ENCODE measurements around the gene SLC7A6.

SLC7A6 gene

DNA sequence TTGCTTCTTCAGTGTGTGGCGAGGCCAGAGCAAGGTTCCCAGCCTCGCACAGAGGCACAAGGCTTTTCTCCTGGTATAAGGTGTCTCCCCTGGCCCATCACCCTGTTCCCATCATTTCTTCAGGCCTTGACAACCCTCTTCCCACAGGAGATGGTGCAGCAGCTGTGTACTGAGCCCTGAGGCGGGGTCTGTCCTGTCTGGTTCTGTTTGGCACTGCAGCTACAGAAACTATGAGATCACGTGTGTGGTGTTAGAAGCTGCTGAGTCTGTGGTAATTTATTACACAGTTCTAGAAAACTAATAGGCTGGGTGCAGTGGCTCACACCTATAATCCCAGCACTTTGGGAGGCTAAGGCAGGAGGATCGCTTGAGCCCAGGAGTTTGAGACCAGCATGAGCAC, 11.9 kb upstream of the SLC7A6 start:
- DNase-seq (ENCODE audit: extremely low spot score, insufficient read length, low read depth) (no peak), FAIRE-seq (no peak)

DNA sequence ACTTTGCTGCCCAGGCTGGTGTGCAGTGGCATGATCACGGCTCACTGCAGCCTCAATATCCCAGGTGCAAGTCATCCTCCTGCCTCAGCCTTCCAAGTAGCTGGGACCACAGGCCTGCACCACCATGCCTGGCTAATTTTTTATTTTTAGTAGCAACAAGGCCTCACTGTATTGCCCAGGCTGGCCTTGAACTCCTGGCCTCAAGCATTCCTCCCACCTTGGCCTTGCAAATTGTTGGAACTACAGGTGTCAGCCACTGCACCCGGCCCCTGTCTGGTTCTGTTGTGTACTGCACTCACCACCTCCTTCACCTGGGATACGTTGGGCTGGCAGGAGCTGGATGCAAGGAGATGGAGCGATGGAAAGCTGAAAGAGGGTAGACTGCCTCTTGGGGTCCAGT, 10.6 kb upstream of the SLC7A6 start:
- FAIRE-seq: no peak
- no peak for DNase-seq (ENCODE audit: extremely low spot score, insufficient read length, low read depth)

DNA sequence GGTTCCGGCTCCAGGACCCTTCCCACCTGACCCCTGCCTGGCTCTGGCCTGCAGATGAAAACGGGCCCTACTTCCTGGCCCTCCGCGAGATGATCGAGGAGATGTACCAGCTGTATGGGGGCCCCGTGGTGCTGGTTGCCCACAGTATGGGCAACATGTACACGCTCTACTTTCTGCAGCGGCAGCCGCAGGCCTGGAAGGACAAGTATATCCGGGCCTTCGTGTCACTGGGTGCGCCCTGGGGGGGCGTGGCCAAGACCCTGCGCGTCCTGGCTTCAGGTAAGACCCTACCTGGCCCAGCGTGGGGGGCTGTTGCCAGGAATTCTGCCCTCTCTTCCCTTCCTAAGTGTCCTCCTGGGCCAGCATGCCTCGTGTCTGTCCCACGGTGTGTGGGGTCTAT, 8.6 kb upstream of the SLC7A6 start:
- no peak for DNase-seq (ENCODE audit: extremely low spot score, insufficient read length, low read depth)
- no peak for FAIRE-seq

DNA sequence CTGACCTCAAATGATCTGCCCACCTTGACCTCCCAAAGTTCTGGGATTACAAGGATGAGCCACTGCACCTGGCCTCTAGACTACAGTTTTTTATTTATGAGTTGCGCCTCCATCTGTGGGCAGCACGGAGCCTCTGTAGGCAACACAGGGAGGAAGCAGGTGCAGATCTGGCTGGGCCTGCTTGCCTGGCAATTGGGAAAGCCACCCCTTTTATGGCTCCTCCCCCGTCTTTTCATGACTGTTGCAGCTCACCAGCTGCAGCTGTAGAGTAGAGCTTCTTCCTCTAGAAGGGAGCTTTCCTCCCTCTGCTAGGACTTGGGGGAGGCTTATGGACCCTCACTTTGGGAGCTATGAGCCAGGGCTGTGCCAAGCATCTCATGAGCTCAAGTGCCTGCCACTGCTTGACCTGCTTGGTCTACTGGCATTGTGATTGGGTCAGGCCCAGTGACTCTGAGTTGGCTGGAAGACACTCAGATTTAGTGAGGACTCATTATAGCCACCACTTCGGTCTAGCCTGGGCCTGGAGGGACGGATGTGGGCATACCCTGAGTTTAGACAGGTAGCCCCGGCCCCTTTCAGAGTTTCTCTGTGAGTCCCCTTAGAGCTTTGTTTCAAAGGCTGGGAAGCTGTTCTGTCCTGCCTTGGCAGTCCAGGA, 6.9 kb upstream of the SLC7A6 start:
- DNase-seq (ENCODE audit: extremely low spot score, insufficient read length, low read depth): no peak
- peak; percentile 29 for FAIRE-seq

DNA sequence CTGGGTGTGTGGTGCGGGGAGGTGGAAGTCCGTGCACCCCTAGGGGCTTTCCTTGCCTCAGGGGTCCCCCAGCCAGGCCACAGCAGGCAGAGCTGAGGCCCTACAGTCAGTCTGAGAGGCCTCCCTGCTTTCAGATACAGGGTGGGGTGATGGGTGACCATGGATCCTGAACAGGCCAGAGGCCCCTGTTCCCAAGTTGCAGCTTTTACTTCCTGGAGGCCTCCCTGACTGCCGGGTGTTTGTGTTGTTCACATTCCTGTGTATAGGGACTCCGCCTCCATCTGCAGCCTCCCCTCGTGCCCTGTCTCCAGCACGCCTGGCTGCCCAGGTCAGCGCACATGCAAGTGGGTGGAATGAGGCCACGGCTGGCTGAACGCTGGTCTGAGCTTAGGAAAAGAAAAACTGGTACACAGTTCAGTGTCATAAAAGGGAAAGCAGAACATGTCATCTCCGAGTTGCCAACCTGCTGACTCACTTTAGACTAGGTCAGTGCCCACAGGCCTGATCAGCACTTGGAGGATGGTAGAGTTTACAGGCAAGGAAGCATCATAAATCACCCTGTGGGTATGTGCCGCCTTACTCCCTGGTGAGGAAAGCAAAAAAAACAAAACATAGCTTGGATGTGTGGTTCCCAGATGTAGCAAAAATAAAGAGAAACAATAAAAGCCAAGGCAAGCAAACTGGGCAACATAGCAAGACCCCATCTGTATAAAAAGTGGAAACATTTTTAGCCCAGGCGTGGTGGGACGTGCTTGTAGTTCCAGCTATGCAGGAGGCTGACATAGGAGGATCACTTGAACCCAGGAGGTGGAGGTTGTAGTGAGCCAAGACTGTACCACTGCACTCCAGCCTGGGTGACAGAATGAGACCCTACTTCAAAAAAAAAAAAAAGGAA, 6.2 kb upstream of the SLC7A6 start:
- FAIRE-seq: peak; percentile 29

DNA sequence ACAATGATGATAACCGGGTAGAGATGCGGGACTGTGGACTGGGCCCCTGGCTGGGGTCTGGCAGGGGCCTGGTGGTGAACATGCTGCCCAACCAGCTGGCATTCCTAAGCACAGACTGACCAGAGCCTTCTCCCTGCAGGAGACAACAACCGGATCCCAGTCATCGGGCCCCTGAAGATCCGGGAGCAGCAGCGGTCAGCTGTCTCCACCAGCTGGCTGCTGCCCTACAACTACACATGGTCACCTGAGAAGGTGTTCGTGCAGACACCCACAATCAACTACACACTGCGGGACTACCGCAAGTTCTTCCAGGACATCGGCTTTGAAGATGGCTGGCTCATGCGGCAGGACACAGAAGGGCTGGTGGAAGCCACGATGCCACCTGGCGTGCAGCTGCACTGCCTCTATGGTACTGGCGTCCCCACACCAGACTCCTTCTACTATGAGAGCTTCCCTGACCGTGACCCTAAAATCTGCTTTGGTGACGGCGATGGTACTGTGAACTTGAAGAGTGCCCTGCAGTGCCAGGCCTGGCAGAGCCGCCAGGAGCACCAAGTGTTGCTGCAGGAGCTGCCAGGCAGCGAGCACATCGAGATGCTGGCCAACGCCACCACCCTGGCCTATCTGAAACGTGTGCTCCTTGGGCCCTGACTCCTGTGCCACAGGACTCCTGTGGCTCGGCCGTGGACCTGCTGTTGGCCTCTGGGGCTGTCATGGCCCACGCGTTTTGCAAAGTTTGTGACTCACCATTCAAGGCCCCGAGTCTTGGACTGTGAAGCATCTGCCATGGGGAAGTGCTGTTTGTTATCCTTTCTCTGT, 5.1 kb upstream of the SLC7A6 start:
- no peak for FAIRE-seq
- no peak for DNase-seq (ENCODE audit: extremely low spot score, insufficient read length, low read depth)

More for the DNA sequence above, 6.2 kb upstream of the SLC7A6 start:
- no peak for DNase-seq (ENCODE audit: extremely low spot score, insufficient read length, low read depth)

DNA sequence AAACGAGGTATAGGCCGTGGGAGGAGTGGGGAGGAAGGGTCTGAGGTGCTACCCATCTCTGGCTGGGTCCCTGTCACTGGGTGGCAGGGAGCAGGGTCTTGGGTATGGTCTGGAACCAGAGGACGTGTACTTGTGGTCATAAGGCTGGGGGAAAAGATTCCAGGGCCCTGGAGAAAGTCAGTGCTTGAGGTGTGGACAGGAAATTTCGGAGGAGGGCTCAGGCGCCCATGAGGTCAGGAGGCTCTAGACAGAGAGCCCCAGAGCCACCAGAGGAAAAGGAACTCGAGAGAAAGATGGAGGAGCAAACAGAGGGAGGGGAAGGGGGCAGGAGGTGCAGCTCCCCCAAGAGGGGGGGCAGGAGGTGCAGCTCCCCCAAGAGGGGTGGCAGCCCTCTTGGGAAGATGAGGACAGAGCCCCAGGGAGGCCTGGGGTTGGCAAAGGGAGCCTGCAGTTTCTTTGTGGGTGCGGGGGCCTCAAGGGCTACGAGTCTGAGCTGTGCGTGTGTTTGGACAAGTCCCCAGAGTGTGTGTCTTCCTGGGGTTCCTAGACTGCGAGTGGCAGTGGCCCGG, 683 bp upstream of the SLC7A6 start:
- FAIRE-seq (no peak), DNase-seq (ENCODE audit: extremely low spot score, insufficient read length, low read depth) (no peak)

DNA sequence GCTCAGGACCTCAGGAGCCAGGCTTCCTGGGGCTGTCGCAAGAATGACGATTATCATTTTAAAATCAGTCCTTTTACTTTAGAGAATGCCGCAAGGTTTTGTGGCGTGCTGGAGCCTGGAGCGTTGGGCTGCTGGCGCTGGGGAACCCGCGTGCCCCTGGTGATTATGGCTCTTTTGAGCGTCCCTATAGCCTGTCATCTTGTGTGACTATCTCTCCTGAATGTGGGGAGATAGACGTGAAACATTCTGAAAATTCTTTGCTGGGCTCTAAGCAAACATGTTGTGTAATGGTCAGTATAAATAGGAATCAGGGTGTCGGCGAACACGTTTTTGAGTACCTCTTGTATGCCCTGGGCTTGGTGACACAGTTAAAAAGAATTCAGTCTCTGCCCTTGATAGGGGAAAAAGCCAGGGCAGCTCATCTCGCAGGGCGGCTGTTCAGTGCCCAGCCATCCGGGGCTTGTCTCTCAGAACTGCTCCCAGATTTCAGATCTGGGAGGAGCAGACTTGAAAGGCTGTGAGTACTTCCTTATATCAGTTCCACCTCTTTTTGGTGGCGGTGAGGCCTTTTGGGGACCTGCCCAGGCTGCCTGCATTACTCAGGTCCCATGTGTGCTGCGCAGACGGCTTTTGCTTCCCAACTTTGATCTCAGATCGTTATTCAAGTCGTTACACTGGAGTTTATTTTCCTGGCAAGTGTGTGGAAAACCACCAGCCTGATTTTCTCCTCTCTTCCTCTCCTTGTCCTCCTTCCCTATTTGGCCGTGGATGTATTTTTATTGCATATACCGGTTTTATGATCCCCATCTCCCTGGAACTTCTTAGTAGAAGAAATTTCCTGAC, 973 bp downstream of the SLC7A6 start:
- DNase-seq (ENCODE audit: extremely low spot score, insufficient read length, low read depth) (no peak), FAIRE-seq (peak; percentile 69)

DNA sequence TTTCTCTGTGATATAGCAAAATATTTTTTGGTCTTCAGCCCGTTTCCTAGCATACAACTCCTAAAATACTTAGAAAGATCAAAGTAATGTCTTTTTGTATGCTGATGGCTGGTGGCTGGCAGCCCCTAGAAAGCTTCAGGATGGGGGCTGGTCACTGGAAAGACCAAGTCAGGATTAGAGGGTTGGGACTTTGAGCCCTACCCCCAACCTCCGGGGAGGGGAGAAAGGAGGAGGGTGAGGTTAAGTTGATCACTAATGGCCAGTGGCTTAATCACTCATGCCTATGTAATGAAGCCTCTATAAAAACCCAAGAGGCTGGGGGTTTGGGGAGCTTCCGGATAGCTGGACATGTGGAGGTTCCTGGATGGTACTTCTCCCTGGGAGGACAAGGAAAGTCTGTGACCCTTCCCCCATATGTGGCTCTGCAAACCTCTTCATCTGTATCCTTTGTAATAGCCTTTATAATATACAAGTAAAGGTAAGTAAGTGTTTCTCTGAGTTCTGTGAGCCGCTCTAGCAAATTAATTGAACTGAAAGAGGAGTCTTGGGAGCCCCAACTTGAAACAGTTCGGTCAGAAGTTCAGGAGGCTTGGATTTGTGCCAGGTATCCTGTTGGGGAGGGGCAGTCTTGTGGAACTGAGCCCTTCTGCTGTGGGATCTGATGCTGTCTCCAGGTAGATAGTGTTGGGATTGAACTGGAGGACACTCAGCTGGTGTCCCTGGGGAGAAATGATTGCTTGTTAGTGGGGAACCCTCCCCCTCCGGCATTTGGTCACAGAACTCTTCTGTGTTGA, 3.5 kb downstream of the SLC7A6 start:
- DNase-seq (ENCODE audit: extremely low spot score, insufficient read length, low read depth): no peak
- no peak for FAIRE-seq

DNA sequence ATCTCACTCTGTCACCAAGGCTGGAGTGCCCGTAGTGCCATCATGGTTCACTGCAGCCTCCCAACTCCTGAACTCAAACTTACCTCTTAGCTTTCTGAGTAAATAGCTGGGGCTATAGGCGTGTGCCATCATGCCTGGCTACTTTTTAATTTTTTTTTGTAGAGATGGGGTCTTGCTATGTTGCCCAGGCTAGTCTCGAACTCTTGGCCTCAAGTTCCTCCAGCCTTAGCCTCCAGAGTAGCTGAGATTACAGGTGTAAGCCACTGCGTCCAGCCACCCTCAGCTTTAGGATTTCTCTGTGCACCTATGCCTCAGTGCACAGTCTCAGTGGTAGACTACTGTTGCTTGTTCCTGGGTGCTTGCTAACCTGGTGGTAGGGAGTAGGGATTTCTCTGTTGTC, 5.5 kb downstream of the SLC7A6 start:
- FAIRE-seq: no peak
- no peak for DNase-seq (ENCODE audit: extremely low spot score, insufficient read length, low read depth)

DNA sequence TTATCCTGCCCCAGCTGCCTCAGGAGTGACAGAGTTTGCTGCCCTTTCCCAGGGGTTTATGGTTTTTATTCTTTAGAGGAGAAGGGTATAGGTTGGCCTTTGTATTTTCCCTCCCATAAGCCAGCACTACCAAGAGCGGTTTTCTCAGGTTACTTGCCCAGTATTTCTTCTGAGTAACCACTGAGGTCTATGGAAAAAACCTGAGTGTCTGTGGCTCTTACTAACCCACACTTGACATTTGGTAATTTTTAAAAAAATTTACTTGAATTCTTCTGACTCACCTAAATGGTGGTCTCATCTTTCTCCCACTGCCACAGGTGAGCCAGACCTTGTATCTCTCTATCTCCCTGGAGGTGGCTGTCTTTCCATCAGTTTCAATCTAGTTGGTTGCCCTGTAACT, 6.0 kb downstream of the SLC7A6 start:
- no peak for FAIRE-seq

DNA sequence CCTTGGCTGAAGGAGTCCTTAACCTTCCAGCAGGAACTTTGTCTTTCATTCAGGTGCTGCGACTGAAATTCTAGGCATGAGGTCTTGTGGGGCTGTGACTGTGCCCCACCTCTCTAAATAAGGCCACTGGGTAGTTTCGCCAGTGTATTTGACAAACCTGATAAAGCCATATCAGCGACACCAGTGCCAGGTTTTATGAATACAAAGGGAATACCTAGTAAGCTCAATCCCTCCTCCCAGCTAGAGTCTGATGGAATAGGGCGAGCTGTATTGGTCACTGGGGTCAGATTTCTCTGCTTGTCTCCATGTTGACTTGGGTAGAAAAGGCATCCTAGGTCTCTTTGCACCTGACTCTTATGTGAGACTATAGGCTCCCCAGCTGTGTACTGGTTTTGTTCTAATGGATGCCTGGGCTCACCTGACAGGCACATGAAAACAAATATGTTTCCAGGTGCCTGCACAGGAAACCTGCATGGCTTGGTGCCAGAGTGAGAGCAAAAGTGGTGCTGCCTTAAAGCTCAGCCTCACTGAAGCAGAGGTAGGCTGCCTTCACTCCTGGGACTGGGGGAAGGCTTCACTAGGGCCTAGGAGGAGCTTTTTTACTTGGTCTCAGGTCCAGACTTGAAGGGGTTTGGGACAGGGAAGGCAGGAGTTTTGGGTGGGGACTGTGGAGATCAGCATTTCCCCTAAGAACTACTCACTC, 8.3 kb downstream of the SLC7A6 start:
- DNase-seq (ENCODE audit: extremely low spot score, insufficient read length, low read depth) (no peak), FAIRE-seq (no peak)

More for the DNA sequence above, 6.0 kb downstream of the SLC7A6 start:
- no peak for DNase-seq (ENCODE audit: extremely low spot score, insufficient read length, low read depth)

DNA sequence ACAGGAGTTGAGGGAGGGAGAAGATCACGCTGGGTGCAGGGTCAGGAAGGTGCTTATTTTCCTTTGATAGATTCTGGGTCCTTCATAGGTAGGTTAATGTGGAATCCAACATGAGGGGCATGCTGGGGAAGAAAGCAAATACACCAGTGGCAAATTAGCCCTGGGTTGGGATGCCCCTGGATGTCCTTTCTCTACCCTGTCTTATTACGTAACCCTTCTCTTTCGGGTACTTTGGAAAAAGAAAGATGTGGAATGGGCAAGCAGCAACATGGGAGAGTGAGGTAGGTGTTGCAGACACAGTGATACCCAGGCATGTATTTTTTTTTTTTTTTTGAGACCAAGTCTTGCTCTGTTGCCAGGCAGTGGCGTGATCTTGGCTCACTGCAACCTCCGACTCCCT, 9.1 kb downstream of the SLC7A6 start:
- DNase-seq (ENCODE audit: extremely low spot score, insufficient read length, low read depth): no peak
- no peak for FAIRE-seq

DNA sequence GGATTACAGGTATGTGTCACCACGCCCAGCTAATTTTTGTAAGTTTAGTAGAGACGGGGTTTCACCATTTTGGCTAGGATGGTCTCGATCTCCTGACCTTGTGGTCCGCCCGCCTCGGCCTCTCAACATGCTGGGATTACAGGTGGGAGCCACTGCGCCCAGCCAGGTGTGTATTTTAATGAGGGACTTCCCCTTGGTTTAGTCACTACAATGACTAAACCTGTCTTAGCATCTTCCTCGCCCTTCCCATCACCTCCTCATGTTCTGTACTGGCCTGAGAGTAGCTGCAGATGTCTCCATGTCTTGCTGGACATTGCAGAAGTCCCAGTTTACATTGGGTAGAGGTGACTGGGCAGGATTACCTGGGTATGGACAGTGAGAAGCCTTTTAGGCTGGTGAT, 9.6 kb downstream of the SLC7A6 start:
- DNase-seq (ENCODE audit: extremely low spot score, insufficient read length, low read depth): no peak
- FAIRE-seq: no peak

DNA sequence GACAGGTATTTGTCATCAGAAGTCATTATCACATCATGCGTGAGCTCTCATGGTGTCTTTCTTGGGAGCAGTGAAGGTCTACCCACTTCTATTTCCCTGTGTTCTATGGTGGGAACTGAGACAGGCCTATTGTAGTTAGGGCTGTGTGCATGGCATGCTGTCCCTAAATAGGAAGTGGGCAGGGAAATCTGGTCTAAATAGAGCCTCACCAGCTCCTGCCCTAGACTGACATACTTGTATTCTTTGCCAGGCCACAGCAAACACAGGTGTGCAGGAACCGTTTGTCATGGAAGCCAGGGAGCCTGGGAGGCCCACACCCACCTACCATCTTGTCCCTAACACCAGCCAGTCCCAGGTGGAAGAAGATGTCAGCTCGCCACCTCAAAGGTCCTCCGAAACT, 10.1 kb downstream of the SLC7A6 start:
- no peak for DNase-seq (ENCODE audit: extremely low spot score, insufficient read length, low read depth)
- FAIRE-seq: no peak

DNA sequence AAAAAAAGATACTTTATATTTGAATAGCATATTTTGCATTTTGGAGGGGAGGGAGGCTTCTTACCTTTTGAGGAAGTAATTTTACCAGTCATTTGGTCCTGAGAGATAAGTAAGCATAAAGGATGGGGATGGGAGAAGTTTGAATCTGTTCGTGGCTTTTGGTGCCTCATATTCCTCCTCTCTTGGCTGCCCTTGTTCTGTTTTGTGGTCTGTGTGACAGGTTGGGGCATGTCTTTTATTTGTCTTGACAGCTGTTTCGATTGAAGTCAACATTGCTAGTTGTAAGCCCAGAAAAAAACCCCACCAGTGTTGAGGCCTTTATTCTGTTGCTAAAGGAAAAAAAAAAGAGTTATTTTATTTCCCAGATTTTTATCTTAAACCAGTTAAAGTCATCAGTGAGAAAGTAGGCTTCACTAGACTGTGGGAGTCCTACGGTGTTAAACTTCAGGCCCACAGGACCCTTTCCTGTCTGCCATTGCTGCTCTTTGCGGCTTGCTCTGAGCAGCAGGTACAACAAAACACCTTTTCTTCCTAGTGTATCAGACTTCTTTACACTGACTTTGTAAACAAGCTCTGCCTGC, 11.4 kb downstream of the SLC7A6 start:
- FAIRE-seq: peak; percentile 75

DNA sequence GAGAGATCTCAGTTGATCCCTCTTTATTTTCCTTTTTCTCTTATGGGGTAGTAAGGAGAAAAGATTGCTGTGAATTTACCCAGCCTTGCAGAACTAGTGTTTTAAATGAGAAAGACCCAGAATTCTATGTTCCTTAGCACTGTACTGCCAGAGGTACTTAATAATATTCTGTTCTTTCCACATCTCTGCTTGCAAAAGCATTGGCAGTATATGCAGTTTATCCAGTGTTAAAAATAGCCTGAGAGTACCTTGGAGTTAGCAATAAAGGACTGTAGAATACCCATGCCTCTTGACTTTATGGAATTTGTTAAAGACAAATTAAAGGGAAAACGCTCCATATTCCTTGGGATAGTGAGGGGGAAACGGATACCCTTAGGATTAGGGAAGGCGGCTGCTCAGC, 11.9 kb downstream of the SLC7A6 start:
- no peak for DNase-seq (ENCODE audit: extremely low spot score, insufficient read length, low read depth)
- no peak for FAIRE-seq

More for the DNA sequence above, 11.4 kb downstream of the SLC7A6 start:
- DNase-seq (ENCODE audit: extremely low spot score, insufficient read length, low read depth): no peak
